Naive thymus-derived CD4-positive, alpha-beta T cell (primary cell): ENCODE results near the gene ELFN2. TPM values are rescaled to one million over a fixed set of nuclear protein-coding genes. Genes with fewer than 3 reads are reported as not detected.
A peak's percentile ranks its signal among the peaks of the same experiment; 100 is the strongest.

Experiments
- ATAC-seq: fragments of 150-1000 bp; cut with Tn5 transposase; 2 replicates; pipeline ENCODE4 v1.10.0; 2021; ENCODE audit warnings: mild to moderate bottlenecking, moderate library complexity
- CTCF ChIA-PET: fragments of 350-600 bp; sonication (Branson Sonifier 250); formaldehyde crosslinking; loops from one replicate; lab custom pipeline; 2021; ENCODE audit warnings: antibody characterized with exemption; lab: Charles Lee
- POLR2A ChIA-PET: fragments of 350-600 bp; sonication (Branson Sonifier 250); formaldehyde crosslinking; loops from one replicate; lab custom pipeline; 2021; ENCODE audit warnings: antibody characterized with exemption, inconsistent platforms; lab: Charles Lee
- DNase-seq, 9 donors: peaks; one replicate each; pipeline versions ENCODE4 v3.0.0 to v3.0.0-alpha.2; 2020 to 2022; ENCODE audit warnings: mixed read lengths in 1 of 9
- H3K27ac ChIP-seq: one replicate; pipeline ENCODE4 v1.7.0; 2013; ENCODE audit warnings: mild to moderate bottlenecking, low read depth, low read length, moderate library complexity
- H3K27me3 ChIP-seq, 2 donors: one replicate each; pipeline ENCODE4 v1.7.0; 2013; ENCODE audit warnings: low read length in 2 of 2, mild to moderate bottlenecking in 2 of 2, moderate library complexity in 2 of 2; ENCODE audit not compliant: control insufficient read depth in 2 of 2, insufficient read depth in 2 of 2
- H3K36me3 ChIP-seq, 3 experiments: 1 replicate in 2 of 3; 2 replicates in 1 of 3; pipeline ENCODE4 v1.7.0; 2013; ENCODE audit warnings: low read length in 3 of 3, mild to moderate bottlenecking in 3 of 3, moderate library complexity in 1 of 3; ENCODE audit not compliant: insufficient read depth in 3 of 3, control insufficient read depth in 2 of 3
- H3K4me1 ChIP-seq, 2 donors: one replicate each; pipeline ENCODE4 v1.7.0; 2013; ENCODE audit warnings: low read length in 2 of 2, mild to moderate bottlenecking in 2 of 2, moderate library complexity in 1 of 2; ENCODE audit not compliant: control insufficient read depth in 2 of 2, insufficient read depth in 2 of 2
- H3K4me3 ChIP-seq: 2 replicates; pipeline ENCODE4 v1.7.0; 2013; ENCODE audit warnings: mild to moderate bottlenecking, low read length
- H3K9me3 ChIP-seq, 3 experiments: 1 replicate in 2 of 3; 2 replicates in 1 of 3; pipeline ENCODE4 v1.7.0; 2013; ENCODE audit warnings: low read length in 3 of 3; ENCODE audit not compliant: control insufficient read depth in 2 of 3
- H3K27ac Mint-ChIP-seq, 9 donors: one replicate each; pipeline ENCODE4 v1.8.0; 2020 to 2022; ENCODE audit warnings: mixed read lengths in 9 of 9, mild to moderate bottlenecking in 8 of 9, moderate library complexity in 5 of 9, inconsistent platforms in 2 of 9
- H3K27me3 Mint-ChIP-seq, 5 donors: one replicate each; pipeline ENCODE4 v1.8.0; 2021 to 2022; ENCODE audit warnings: mixed read lengths in 5 of 5, mild to moderate bottlenecking in 1 of 5
- H3K36me3 Mint-ChIP-seq, 5 donors: one replicate each; pipeline ENCODE4 v1.8.0; 2020 to 2022; ENCODE audit warnings: mixed read lengths in 5 of 5, mild to moderate bottlenecking in 3 of 5, inconsistent platforms in 1 of 5
- H3K4me1 Mint-ChIP-seq, 7 donors: one replicate each; pipeline ENCODE4 v1.8.0; 2020 to 2022; ENCODE audit warnings: mixed read lengths in 7 of 7, mild to moderate bottlenecking in 3 of 7, inconsistent platforms in 1 of 7
- H3K4me3 Mint-ChIP-seq, 10 donors: one replicate each; pipeline ENCODE4 v1.8.0; 2020 to 2022; ENCODE audit warnings: mild to moderate bottlenecking in 10 of 10, mixed read lengths in 10 of 10, moderate library complexity in 6 of 10, inconsistent platforms in 2 of 10
- H3K9me3 Mint-ChIP-seq, 11 donors: one replicate each; pipeline ENCODE4 v1.8.0; 2020 to 2022; ENCODE audit warnings: mixed read lengths in 11 of 11, mild to moderate bottlenecking in 4 of 11, inconsistent platforms in 1 of 11, moderate library complexity in 1 of 11
- intact Hi-C, 2 donors: fragments of 100-400 bp; cut with micrococcal nuclease; formaldehyde crosslinking; loops; one replicate each; pipeline ENCODE4 v1.15.1; 2023
- polyA plus RNA-seq, 2 donors: library from polyadenylated mRNA; unstranded; fragments of 300-500 nt; fragmentation: Illumina TruSeq; gene quantifications; one replicate each; pipeline ENCODE4 v1.2.3, GENCODE V29; 2021
- total RNA-seq, 6 experiments: library from RNA in 5 of 6; stranded (reverse) in 5 of 6; gene quantifications; 1 replicate in 5 of 6; 2 replicates in 1 of 6; pipeline ENCODE4 v1.2.3 and lab custom pipeline; 2021 to 2026

The ELFN2 gene
- total and polyA plus RNA-seq, 7 experiments from 2014 or later, result 0.10 to 0.66 (median 0.57) TPM; not detected in 2

- Mint-ChIP-seq H3K27ac (peak overlapping the region in 1 of 9 donors; percentile 20), H3K36me3 (peaks cover 0 to 2% (median 0%) of the 10 kb centered on the region in 5 donors), H3K4me1 (peaks cover 16 to 33% (median 25%) of the 10 kb centered on the region in 7 donors), H3K27me3 (peaks cover 10 to 39% (median 10%) of the 10 kb centered on the region in 5 donors), H3K9me3 (no peaks in the 10 kb centered on the region), H3K4me3 (no peak overlapping the region)
- Histone ChIP-seq H3K36me3 (peaks cover 0 to 3% (median 0%) of the 10 kb centered on the region in 3 experiments), H3K27ac (no peak overlapping the region), H3K9me3 (no peaks in the 10 kb centered on the region), H3K27me3 (no peaks in the 10 kb centered on the region), H3K4me3 (no peak overlapping the region), H3K4me1 (peaks cover 19 to 26% of the 10 kb centered on the region in 2 donors)
- ChIA-PET POLR2A (no interaction called here), CTCF (no interaction called here)
- ATAC-seq (no peak), DNase-seq (no peak)
- intact Hi-C loops, result no loop called here
Measured at GRCh38 chr22:37319469-37319868, 107.8 kb downstream of the ELFN2 start.

DNA sequence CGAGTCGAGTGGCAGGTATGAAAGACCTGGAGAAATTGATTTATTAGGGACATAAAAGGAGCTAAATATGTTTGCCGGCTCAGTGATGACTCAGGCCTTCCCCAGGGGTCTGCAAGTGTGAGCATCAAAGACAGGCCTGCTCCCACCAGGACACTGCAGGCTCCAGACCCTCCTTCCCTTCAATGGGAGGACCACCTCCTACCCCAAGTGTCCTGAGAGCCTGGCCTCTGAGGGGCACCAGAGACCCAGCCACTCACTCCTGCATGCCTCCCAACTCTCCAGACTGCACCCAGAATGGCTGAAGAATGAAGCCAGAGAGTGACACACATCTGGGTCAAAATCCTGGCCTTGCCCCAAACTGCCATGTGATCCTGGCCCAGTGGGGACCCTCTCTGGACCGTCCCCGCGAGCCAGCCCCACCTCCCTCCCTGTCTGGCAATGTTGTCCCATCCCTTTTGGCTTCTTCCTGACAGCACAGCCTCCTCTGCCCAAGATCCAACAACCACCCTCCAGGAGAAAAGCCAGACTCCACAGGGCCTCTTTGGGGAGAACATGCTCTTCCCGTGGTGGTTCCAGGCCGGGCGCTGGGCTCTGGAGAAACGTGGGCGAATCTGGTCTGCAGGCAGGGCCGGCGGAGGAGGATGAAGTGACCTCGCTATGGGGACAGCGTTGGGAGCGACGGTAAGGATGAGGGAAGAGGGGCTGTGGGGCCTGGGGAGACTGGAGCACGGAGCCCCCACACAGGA, 108.7 kb downstream of the ELFN2 start:
- Histone ChIP-seq H3K27ac (no peak overlapping the region), H3K27me3 (no peaks in the 10 kb centered on the region), H3K4me1 (peaks cover 21 to 31% of the 10 kb centered on the region in 2 donors), H3K4me3 (no peak overlapping the region), H3K9me3 (no peaks in the 10 kb centered on the region), H3K36me3 (peaks cover 0 to 13% (median 0%) of the 10 kb centered on the region in 3 experiments)
- Mint-ChIP-seq H3K4me3 (no peak overlapping the region), H3K27ac (peak overlapping the region in 1 of 9 donors; percentile 71), H3K9me3 (no peaks in the 10 kb centered on the region), H3K27me3 (peaks cover 1 to 30% (median 2%) of the 10 kb centered on the region in 5 donors), H3K4me1 (peaks cover 19 to 37% (median 33%) of the 10 kb centered on the region in 7 donors), H3K36me3 (peaks cover 0 to 9% (median 0%) of the 10 kb centered on the region in 5 donors)
- ATAC-seq, result no peak
- no peak for DNase-seq
- ChIA-PET POLR2A (no interaction called here), CTCF (interaction anchor here (0.6 to 3.7 kb wide), 5 partner anchors 11 to 274 kb away, joined by 3 to 33 read pairs (median 6); no protein-coding TSS in a partner anchor)
- intact Hi-C loops, result no loop called here

Other genes starting within 250 kb of the ELFN2 start
- gene C1QTNF6, start 239.2 kb downstream of the ELFN2 start, total RNA-seq, result 10 to 100 TPM; 12.4 to 27.6 (median 20.2) TPM
- gene C1QTNF6, start 239.2 kb downstream of the ELFN2 start, polyA plus RNA-seq, result 1 to 10 TPM; 1.1 to 2.4 TPM
- gene SSTR3, start 215.0 kb downstream of the ELFN2 start, total RNA-seq, result 10 to 100 TPM in 2 of 5 experiments, 1 to 10 TPM in 3; 3.9 to 30.4 (median 6.4) TPM
- 1 to 10 TPM; 5.8 to 9.5 TPM for gene SSTR3, start 215.0 kb downstream of the ELFN2 start, polyA plus RNA-seq
- 100 to 1,000 TPM; 263 to 886 (median 301) TPM for gene RAC2, start 183.2 kb downstream of the ELFN2 start, total RNA-seq
- gene RAC2, start 183.2 kb downstream of the ELFN2 start, polyA plus RNA-seq, result 100 to 1,000 TPM; 838 to 852 TPM
- gene CYTH4, start 145.0 kb downstream of the ELFN2 start, total RNA-seq, result 100 to 1,000 TPM; 123 to 227 (median 214) TPM
- gene CYTH4, start 145.0 kb downstream of the ELFN2 start, polyA plus RNA-seq, result 10 to 100 TPM; 49.5 to 71.1 TPM
- 100 to 1,000 TPM; 146 to 223 (median 203) TPM for gene MFNG, start 58.9 kb upstream of the ELFN2 start, total RNA-seq
- 100 to 1,000 TPM; 350 to 449 TPM for gene MFNG, start 58.9 kb upstream of the ELFN2 start, polyA plus RNA-seq
- gene CARD10, start 91.9 kb upstream of the ELFN2 start, total RNA-seq, result 1 to 10 TPM in 1 of 5 experiments, under 1 TPM in 3, not detected in 1; 0.13 to 1.0 (median 0.57) TPM
- gene CARD10, start 91.9 kb upstream of the ELFN2 start, polyA plus RNA-seq, result under 1 TPM in 1 of 2 donors, not detected in 1; 0.69 TPM
- gene CDC42EP1, start 133.0 kb upstream of the ELFN2 start, total RNA-seq, result 1 to 10 TPM in 1 of 5 experiments, under 1 TPM in 3, not detected in 1; 0.27 to 1.6 (median 0.62) TPM
- not detected for gene CDC42EP1, start 133.0 kb upstream of the ELFN2 start, polyA plus RNA-seq
- gene LGALS2, start 152.6 kb upstream of the ELFN2 start, total RNA-seq, result 100 to 1,000 TPM in 1 of 5 experiments, 1 to 10 TPM in 1, not detected in 3; 6.4 to 123 TPM
- gene LGALS2, start 152.6 kb upstream of the ELFN2 start, polyA plus RNA-seq, result under 1 TPM in 1 of 2 donors, not detected in 1; 0.71 TPM
- 100 to 1,000 TPM in 3 of 5 experiments, 10 to 100 TPM in 2; 64.2 to 124 (median 102) TPM for gene GGA1, start 181.4 kb upstream of the ELFN2 start, total RNA-seq
- 10 to 100 TPM; 20.8 to 22.3 TPM for gene GGA1, start 181.4 kb upstream of the ELFN2 start, polyA plus RNA-seq
- gene SH3BP1, start 212.2 kb upstream of the ELFN2 start, total RNA-seq, result 100 to 1,000 TPM in 2 of 5 experiments, 10 to 100 TPM in 3; 66.4 to 157 (median 89.2) TPM
- 10 to 100 TPM; 12.9 to 23.0 TPM for gene SH3BP1, start 212.2 kb upstream of the ELFN2 start, polyA plus RNA-seq
- 10 to 100 TPM in 1 of 5 experiments, 1 to 10 TPM in 4; 3.9 to 27.4 (median 7.5) TPM for gene PDXP, start 231.2 kb upstream of the ELFN2 start, total RNA-seq
- gene PDXP, start 231.2 kb upstream of the ELFN2 start, polyA plus RNA-seq, result 1 to 10 TPM; 1.9 to 3.6 TPM
- gene LGALS1, start 248.2 kb upstream of the ELFN2 start, total RNA-seq, result 100 to 1,000 TPM in 2 of 5 experiments, 10 to 100 TPM in 3; 23.6 to 969 (median 54.4) TPM
- 10 to 100 TPM; 22.9 to 30.5 TPM for gene LGALS1, start 248.2 kb upstream of the ELFN2 start, polyA plus RNA-seq